MCF 10A (cell line): ENCODE results near the gene MED13L. TPM values are rescaled to one million over a fixed set of nuclear protein-coding genes. Genes with fewer than 3 reads are reported as not detected.

Experiments
- BruUV-seq: library from RNA; stranded (reverse); fragments of 400-500 nt; replicated peaks from 2 replicates; lab custom pipeline; 2021; lab: Mats Ljungman, UMichigan
- CTCF ChIA-PET: fragments of 300-600 bp; sonication (Branson Sonifier 250); formaldehyde crosslinking; extraction: SDS; loops from one replicate; lab custom pipeline; 2021; ENCODE audit warnings: antibody characterized with exemption, inconsistent platforms; lab: Yijun Ruan, JAX
- POLR2A ChIA-PET: fragments of 300-600, 350-650 bp; sonication (Branson Sonifier 250); formaldehyde crosslinking; extraction: SDS; loops from one replicate; lab custom pipeline; 2020; ENCODE audit warnings: antibody characterized with exemption, inconsistent platforms; lab: Yijun Ruan, JAX
- DNase-seq: peaks from one replicate; pipeline ENCODE4 v3.0.0-alpha.2; 2018; ENCODE audit not compliant: unreplicated experiment
- H3K27ac Mint-ChIP-seq: one replicate; pipeline ENCODE4 v1.8.0; 2022; ENCODE audit warnings: mild to moderate bottlenecking, low read depth, mixed read lengths; ENCODE audit not compliant: unreplicated experiment
- H3K27me3 Mint-ChIP-seq: one replicate; pipeline ENCODE4 v1.8.0; 2022; ENCODE audit warnings: mixed read lengths; ENCODE audit not compliant: insufficient read depth, unreplicated experiment
- H3K36me3 Mint-ChIP-seq: one replicate; pipeline ENCODE4 v1.8.0; 2022; ENCODE audit warnings: mild to moderate bottlenecking, moderate library complexity, mixed read lengths; ENCODE audit not compliant: insufficient read depth, unreplicated experiment
- H3K4me1 Mint-ChIP-seq: one replicate; pipeline ENCODE4 v1.8.0; 2022; ENCODE audit warnings: mixed read lengths; ENCODE audit not compliant: insufficient read depth, unreplicated experiment
- H3K4me3 Mint-ChIP-seq: one replicate; pipeline ENCODE4 v1.8.0; 2022; ENCODE audit warnings: mild to moderate bottlenecking, moderate library complexity, mixed read lengths; ENCODE audit not compliant: unreplicated experiment
- H3K9me3 Mint-ChIP-seq: one replicate; pipeline ENCODE4 v1.8.0; 2022; ENCODE audit warnings: mixed read lengths; ENCODE audit not compliant: unreplicated experiment
- intact Hi-C: fragments of 100-400 bp; cut with micrococcal nuclease; formaldehyde crosslinking; loops from 2 replicates; pipeline ENCODE4 v1.14.1; 2022
- total RNA-seq: library from RNA; stranded (reverse); gene quantifications from 2 replicates; pipeline ENCODE4 v1.2.3, GENCODE V29; 2022
- TF ChIP-seq, protein P1 (sequence below): fragments of 200-600 bp; IDR thresholded peaks from one replicate; pipeline ENCODE4 v1.8.0; 2022; ENCODE audit warnings: antibody characterized with exemption, mild to moderate bottlenecking; ENCODE audit not compliant: unreplicated experiment

MED13L gene
- total RNA-seq, 1 experiment from 2014 or later: 91.6 TPM

DNA sequence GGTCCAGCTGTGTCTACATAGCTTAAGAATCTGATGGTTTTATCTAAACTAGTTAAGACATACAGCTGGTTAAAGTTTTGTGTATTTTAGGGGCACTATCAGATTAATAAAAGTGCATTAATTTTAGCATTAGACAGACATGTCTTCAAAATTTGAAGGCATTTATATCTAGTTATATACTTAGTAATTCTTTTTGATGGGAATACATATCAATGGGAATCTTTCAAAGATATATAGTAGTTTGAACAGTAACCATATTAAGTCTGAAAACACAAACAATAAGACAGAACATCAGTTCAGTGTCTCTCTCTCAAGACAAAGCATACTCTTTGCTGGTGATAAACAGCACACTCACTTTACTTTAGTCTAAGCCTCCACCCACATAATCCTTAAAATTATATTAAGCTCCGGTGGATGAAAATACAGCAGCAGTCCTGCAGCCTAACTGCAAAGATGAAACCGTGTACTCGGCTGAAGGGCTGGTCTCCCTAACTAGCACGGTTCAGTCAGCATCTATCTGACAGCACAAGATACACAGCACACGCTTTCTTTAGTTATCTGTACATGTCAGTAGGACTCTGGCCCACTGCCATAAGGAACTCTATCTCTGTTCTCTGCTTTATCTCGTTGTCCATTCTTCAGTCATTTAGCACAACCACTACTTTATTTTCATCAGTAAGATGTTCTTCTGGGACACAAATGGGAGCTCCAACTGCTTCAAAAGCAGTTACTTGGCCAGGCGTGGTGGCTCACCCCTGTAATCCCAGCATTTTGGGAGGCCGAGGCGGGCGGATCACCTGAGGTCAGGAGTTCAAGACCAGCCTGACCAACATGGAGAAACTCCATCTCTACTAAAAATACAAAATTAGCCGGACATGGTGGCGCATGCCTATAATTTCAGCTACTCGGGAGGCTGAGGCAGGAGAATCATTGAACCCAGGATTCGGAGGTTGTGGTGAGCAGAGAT lies 80.5 kb downstream of the MED13L start:
- no TSS peak for BruUV-seq
- Mint-ChIP-seq H3K27ac (no peak overlapping the region), H3K4me1 (peaks cover 11% of the 10 kb centered on the region), H3K27me3 (no peaks in the 10 kb centered on the region), H3K9me3 (no peaks in the 10 kb centered on the region), H3K36me3 (no peaks in the 10 kb centered on the region), H3K4me3 (no peak overlapping the region)
- POLR2A ChIA-PET: interaction anchor here (0.6 to 1.0 kb wide), 4 partner anchors 25 to 79 kb away, joined by 3 to 4 read pairs (median 3); no protein-coding TSS in a partner anchor
- intact Hi-C loops: no loop called here
- no peak for DNase-seq
- CTCF ChIA-PET: interaction anchor here (1.0 kb wide), 1 partner anchor 39 kb away, joined by 3 read pairs; no protein-coding TSS in a partner anchor
- TF ChIP-seq, protein P1, sequence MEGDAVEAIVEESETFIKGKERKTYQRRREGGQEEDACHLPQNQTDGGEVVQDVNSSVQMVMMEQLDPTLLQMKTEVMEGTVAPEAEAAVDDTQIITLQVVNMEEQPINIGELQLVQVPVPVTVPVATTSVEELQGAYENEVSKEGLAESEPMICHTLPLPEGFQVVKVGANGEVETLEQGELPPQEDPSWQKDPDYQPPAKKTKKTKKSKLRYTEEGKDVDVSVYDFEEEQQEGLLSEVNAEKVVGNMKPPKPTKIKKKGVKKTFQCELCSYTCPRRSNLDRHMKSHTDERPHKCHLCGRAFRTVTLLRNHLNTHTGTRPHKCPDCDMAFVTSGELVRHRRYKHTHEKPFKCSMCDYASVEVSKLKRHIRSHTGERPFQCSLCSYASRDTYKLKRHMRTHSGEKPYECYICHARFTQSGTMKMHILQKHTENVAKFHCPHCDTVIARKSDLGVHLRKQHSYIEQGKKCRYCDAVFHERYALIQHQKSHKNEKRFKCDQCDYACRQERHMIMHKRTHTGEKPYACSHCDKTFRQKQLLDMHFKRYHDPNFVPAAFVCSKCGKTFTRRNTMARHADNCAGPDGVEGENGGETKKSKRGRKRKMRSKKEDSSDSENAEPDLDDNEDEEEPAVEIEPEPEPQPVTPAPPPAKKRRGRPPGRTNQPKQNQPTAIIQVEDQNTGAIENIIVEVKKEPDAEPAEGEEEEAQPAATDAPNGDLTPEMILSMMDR: no peak

DNA sequence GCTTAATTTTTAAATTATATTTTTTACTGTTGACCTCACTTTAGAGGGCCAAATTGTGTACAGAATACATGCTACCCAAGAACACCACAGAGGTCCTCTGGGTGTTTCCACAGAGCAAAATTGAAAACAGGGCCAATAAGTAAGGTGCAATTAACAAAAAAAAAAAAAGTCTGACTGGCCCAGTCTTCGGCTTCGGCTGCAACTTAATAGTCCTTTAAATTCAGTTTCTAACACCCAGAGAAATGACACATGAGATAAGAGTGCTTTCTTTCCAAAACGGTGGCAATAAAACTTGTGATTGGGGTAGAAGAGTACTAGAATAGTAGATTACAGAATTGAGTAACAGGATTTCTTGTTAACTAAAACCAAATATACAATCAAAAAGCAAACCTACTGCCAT lies 81.3 kb downstream of the MED13L start:
- BruUV-seq: no TSS peak
- ChIA-PET POLR2A (no interaction called here), CTCF (interaction anchor here (1.0 kb wide), 1 partner anchor 39 kb away, joined by 3 read pairs; no protein-coding TSS in a partner anchor)
- Mint-ChIP-seq H3K4me1 (peaks cover 11% of the 10 kb centered on the region), H3K9me3 (no peaks in the 10 kb centered on the region), H3K27me3 (no peaks in the 10 kb centered on the region), H3K36me3 (no peaks in the 10 kb centered on the region), H3K4me3 (no peak overlapping the region), H3K27ac (no peak overlapping the region)
- intact Hi-C loops: no loop called here
- TF ChIP-seq, protein P1: no peak
- DNase-seq: no peak

DNA sequence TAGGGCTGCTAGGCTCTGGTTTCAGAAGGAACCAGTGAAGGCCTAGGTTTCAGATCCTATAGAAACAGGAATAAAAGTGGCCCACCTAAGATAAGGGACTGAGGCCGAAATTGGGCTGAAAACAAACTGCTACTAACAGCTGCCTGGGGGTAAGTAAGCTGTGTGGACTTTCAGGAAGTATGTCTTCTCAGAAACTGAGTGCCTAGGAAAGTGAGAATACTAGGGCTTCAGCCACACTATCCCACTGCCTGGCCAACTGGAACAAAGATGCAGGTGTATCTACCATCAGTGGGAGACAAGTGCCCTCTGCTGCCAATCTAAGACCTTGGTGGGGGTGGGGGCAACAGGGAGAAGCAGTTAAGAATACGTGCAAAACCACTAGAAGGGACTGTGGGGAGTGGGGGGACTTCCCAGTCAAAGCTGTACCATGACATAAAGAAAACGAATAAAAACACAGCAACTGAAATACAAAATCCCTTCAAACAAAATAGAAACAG lies 82.5 kb downstream of the MED13L start:
- no peaks in the 10 kb centered on the region for H3K9me3 Mint-ChIP-seq
- ChIA-PET POLR2A (interaction anchor here (1.4 to 2.3 kb wide), 2 partner anchors 8 to 9 kb away, joined by 3 to 7 read pairs; no protein-coding TSS in a partner anchor), CTCF (interaction anchor here (0.6 to 1.2 kb wide), 2 partner anchors 17 to 88 kb away, joined by 3 read pairs; no protein-coding TSS in a partner anchor)
- TF ChIP-seq, protein P1: no peak
- intact Hi-C loops: no loop called here
- H3K4me1 Mint-ChIP-seq: peaks cover 5% of the 10 kb centered on the region
- H3K36me3 Mint-ChIP-seq: no peaks in the 10 kb centered on the region
- no peak overlapping the region for H3K4me3 Mint-ChIP-seq
- H3K27ac Mint-ChIP-seq: no peak overlapping the region
- H3K27me3 Mint-ChIP-seq: no peaks in the 10 kb centered on the region
- DNase-seq: no peak
- no TSS peak for BruUV-seq

DNA sequence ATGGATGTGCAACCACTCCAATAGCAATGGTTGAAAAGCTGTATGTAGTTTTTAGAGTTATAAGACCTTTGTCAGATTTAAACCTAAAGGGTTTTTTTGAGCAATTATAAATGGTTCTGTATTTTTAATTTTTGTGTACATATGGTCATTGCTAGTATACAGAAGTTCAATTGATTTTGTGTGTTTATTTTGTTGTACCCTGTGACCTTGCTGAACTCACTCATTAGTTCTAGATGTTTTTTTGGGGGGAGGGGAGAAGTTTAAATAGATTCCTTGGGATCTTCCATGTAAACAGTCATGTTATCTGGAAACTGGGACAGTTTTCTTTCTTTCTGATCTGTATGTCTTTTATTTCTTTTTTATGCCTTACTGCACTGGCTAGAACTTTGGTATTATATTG lies 87.8 kb downstream of the MED13L start:
- Mint-ChIP-seq H3K27me3 (no peaks in the 10 kb centered on the region), H3K4me1 (peaks cover 15% of the 10 kb centered on the region), H3K4me3 (no peak overlapping the region), H3K9me3 (no peaks in the 10 kb centered on the region), H3K36me3 (no peaks in the 10 kb centered on the region), H3K27ac (no peak overlapping the region)
- CTCF ChIA-PET: no interaction called here
- POLR2A ChIA-PET: interaction anchor here (1.8 kb wide), 1 partner anchor 13 kb away, joined by 7 read pairs; no protein-coding TSS in a partner anchor
- intact Hi-C loops: no loop called here
- TSS peak; percentile 11 for BruUV-seq
- DNase-seq: no peak
- TF ChIP-seq, protein P1: no peak
